B cell (primary cell): ENCODE results near the gene ADGRL2. TPM values are rescaled to one million over a fixed set of nuclear protein-coding genes. Genes with fewer than 3 reads are reported as not detected.

Source experiments
- ATAC-seq: fragments of 200-7000 bp; cut with Tn5 transposase; one replicate; pipeline ENCODE4 v1.10.0; 2021; ENCODE audit warnings: low read depth, mild to moderate bottlenecking, moderate number of reproducible peaks, moderate library complexity
- CTCF ChIA-PET: fragments of 350-600 bp; sonication (Branson Sonifier 250); formaldehyde crosslinking; loops from one replicate; lab custom pipeline; 2021; ENCODE audit warnings: antibody characterized with exemption, inconsistent platforms; lab: Charles Lee
- POLR2A ChIA-PET: fragments of 350-600 bp; sonication (Branson Sonifier 250); formaldehyde crosslinking; loops from one replicate; lab custom pipeline; 2021; ENCODE audit warnings: antibody characterized with exemption; lab: Charles Lee
- DNase-seq: peaks from one replicate; pipeline ENCODE4 v3.0.0; 2013
- H2AFZ ChIP-seq: 2 replicates; pipeline ENCODE4 v1.6.1; 2012; ENCODE audit warnings: mild to moderate bottlenecking, low read depth, low read length; ENCODE audit not compliant: insufficient read depth, poor library complexity, severe bottlenecking
- H3K27ac ChIP-seq, 2 donors: 1 replicate in 1 of 2; 2 replicates in 1 of 2; pipeline ENCODE4 v1.5.1; 2012 to 2013; ENCODE audit warnings: low read length in 2 of 2, mild to moderate bottlenecking in 2 of 2, moderate library complexity in 1 of 2
- H3K27me3 ChIP-seq, 4 experiments: fragments of 200-600 bp in 1 of 4; sonication (generic) in 1 of 4; replicated peaks in 1 of 4; 1 replicate in 2 of 4; 2 replicates in 2 of 4; pipeline versions ENCODE4 v1.6.1 to v1.7.0; 2013 to 2016; ENCODE audit warnings: low read length in 3 of 4, mild to moderate bottlenecking in 2 of 4, mixed read lengths in 1 of 4, moderate library complexity in 1 of 4; ENCODE audit not compliant: insufficient read depth in 4 of 4, control insufficient read depth in 3 of 4; ENCODE audit errors: control extremely low read depth in 1 of 4
- H3K36me3 ChIP-seq, 2 experiments: replicated peaks in 1 of 2; 1 replicate in 1 of 2; 2 replicates in 1 of 2; pipeline versions ENCODE4 v1.6.1 to v1.7.1; 2013; ENCODE audit warnings: low read length in 1 of 2; ENCODE audit not compliant: insufficient read depth in 2 of 2, control insufficient read depth in 1 of 2; ENCODE audit errors: control extremely low read depth in 1 of 2, extremely low read depth in 1 of 2
- H3K4me1 ChIP-seq, 2 donors: fragments of 200-600 bp in 1 of 2; sonication (generic) in 1 of 2; 1 replicate in 1 of 2; 2 replicates in 1 of 2; pipeline versions ENCODE4 v1.5.1 to v1.6.1; 2013 to 2017; ENCODE audit warnings: low read length in 2 of 2; ENCODE audit not compliant: control insufficient read depth in 2 of 2, insufficient read depth in 2 of 2
- H3K4me2 ChIP-seq: replicated peaks from 2 replicates; pipeline ENCODE3; 2012; ENCODE audit warnings: mild to moderate bottlenecking, low read depth, low read length; ENCODE audit not compliant: poor library complexity, severe bottlenecking
- H3K4me3 ChIP-seq, 5 experiments: fragments of 200-600 bp in 1 of 5; sonication (generic) in 1 of 5; 1 replicate in 3 of 5; 2 replicates in 2 of 5; pipeline versions ENCODE4 v1.5.1 to v1.7.0; 2011 to 2016; ENCODE audit warnings: low read length in 4 of 5, mild to moderate bottlenecking in 4 of 5, low read depth in 2 of 5, control low read depth in 1 of 5, moderate library complexity in 1 of 5; ENCODE audit not compliant: insufficient read depth in 1 of 5; ENCODE audit errors: control extremely low read depth in 1 of 5, extremely low read depth in 1 of 5
- H3K79me2 ChIP-seq: fragments of 200-600 bp; sonication (generic); one replicate; pipeline ENCODE4 v1.6.0; 2016; ENCODE audit warnings: low read length; ENCODE audit not compliant: control insufficient read depth, insufficient read depth
- H3K9ac ChIP-seq: fragments of 200-600 bp; sonication (generic); 2 replicates; pipeline ENCODE4 v1.6.1; 2017; ENCODE audit warnings: mild to moderate bottlenecking, low read length, moderate library complexity
- H3K9me3 ChIP-seq, 3 donors: one replicate each; pipeline versions ENCODE4 v1.6.1 to v1.7.1; 2013; ENCODE audit warnings: low read length in 2 of 3; ENCODE audit not compliant: control insufficient read depth in 2 of 3, insufficient read depth in 1 of 3; ENCODE audit errors: control extremely low read depth in 1 of 3
- H4K20me1 ChIP-seq: 2 replicates; pipeline ENCODE4 v1.6.0; 2012; ENCODE audit warnings: mild to moderate bottlenecking, low read length; ENCODE audit not compliant: insufficient read depth, control insufficient read depth, poor library complexity, severe bottlenecking
- H3K27ac Mint-ChIP-seq: one replicate; pipeline ENCODE4 v1.8.0; 2021; ENCODE audit warnings: mixed read lengths
- H3K27me3 Mint-ChIP-seq: one replicate; pipeline ENCODE4 v1.8.0; 2021; ENCODE audit warnings: mixed read lengths
- H3K4me1 Mint-ChIP-seq: one replicate; pipeline ENCODE4 v1.8.0; 2021; ENCODE audit warnings: mixed read lengths
- H3K4me3 Mint-ChIP-seq: one replicate; pipeline ENCODE4 v1.8.0; 2021; ENCODE audit warnings: mixed read lengths
- H3K9me3 Mint-ChIP-seq: one replicate; pipeline ENCODE4 v1.8.0; 2022; ENCODE audit warnings: mixed read lengths; ENCODE audit not compliant: insufficient read depth
- CTCF ChIP-seq: fragments of 200-600 bp; IDR thresholded peaks from one replicate; pipeline ENCODE4 v1.8.0; 2022; ENCODE audit warnings: antibody characterized with exemption, mild to moderate bottlenecking
- EZH2 ChIP-seq: IDR thresholded peaks from 2 replicates; pipeline ENCODE4 v1.6.1; 2012; ENCODE audit warnings: borderline replicate concordance, low read depth, mild to moderate bottlenecking, moderate library complexity, low read length; ENCODE audit not compliant: insufficient read depth, poor library complexity, severe bottlenecking
- WGBS: methylation state at CpG from one replicate; pipeline ENCODE4 v1.1.5; 2013; ENCODE audit warnings: missing lambda C conversion rate; ENCODE audit not compliant: insufficient coverage; 5-methylcytosine and 5-hydroxymethylcytosine counted together
- intact Hi-C: fragments of 100-400 bp; cut with micrococcal nuclease; formaldehyde crosslinking; loops from one replicate; pipeline ENCODE4 v1.10.0; 2022
- polyA plus RNA-seq: library from polyadenylated mRNA; depleted of rRNA; stranded (reverse); fragments of >200 nt; gene quantifications from 2 replicates; pipeline ENCODE4 v1.2.3, GENCODE V29; 2012
- total RNA-seq, 2 donors: library from RNA; stranded (reverse); fragments of 120-200 nt in 1 of 2; gene quantifications; 1 replicate in 1 of 2; 2 replicates in 1 of 2; pipeline versions ENCODE4 v1.2.3 to v1.2.4, GENCODE V29; 2013 to 2022

ADGRL2 gene
- total and polyA plus RNA-seq, 2 donors (not counting 1 experiment from before 2014, with no cell fraction given), result not detected

GRCh38 chr1:82000221-82000620 lies 199.5 kb downstream of the ADGRL2 start:
- H3K9me3 Mint-ChIP-seq, result no peaks in the 10 kb centered on the region
- 92% methylated on average over 2 of the region's 2 CpGs for whole genome bisulfite sequencing
- POLR2A ChIA-PET, result no interaction called here
- no peak for ATAC-seq
- Histone ChIP-seq H3K9me3 (no peaks in the 10 kb centered on the region), H2AFZ (no peak overlapping the region), H4K20me1 (no peaks in the 10 kb centered on the region), H3K27me3 (no peaks in the 10 kb centered on the region), H3K4me2 (no peak overlapping the region), H3K36me3 (no peaks in the 10 kb centered on the region), H3K27ac (no peak overlapping the region), H3K79me2 (no peaks in the 10 kb centered on the region), H3K4me1 (no peaks in the 10 kb centered on the region), H3K4me3 (no peak overlapping the region), H3K9ac (no peak overlapping the region)
- TF ChIP-seq CTCF (no peak), EZH2 (no peak)
- H3K4me1 Mint-ChIP-seq, result no peaks in the 10 kb centered on the region
- no peaks in the 10 kb centered on the region for H3K27me3 Mint-ChIP-seq
- no peak overlapping the region for H3K4me3 Mint-ChIP-seq
- H3K27ac Mint-ChIP-seq, result no peak overlapping the region
- CTCF ChIA-PET, result no interaction called here
- DNase-seq, result no peak
- intact Hi-C loops, result no loop called here

- Histone ChIP-seq H3K36me3 (no peaks in the 10 kb centered on the region), H3K4me1 (no peaks in the 10 kb centered on the region), H2AFZ (no peak overlapping the region), H3K79me2 (no peaks in the 10 kb centered on the region), H3K27ac (no peak overlapping the region), H4K20me1 (no peaks in the 10 kb centered on the region), H3K9ac (no peak overlapping the region), H3K27me3 (no peaks in the 10 kb centered on the region), H3K4me2 (no peak overlapping the region), H3K4me3 (no peak overlapping the region), H3K9me3 (no peaks in the 10 kb centered on the region)
- ChIA-PET POLR2A (no interaction called here), CTCF (no interaction called here)
- Mint-ChIP-seq H3K27me3 (no peaks in the 10 kb centered on the region), H3K4me1 (no peaks in the 10 kb centered on the region), H3K9me3 (no peaks in the 10 kb centered on the region), H3K27ac (no peak overlapping the region), H3K4me3 (no peak overlapping the region)
- DNase-seq (no peak), ATAC-seq (no peak)
- intact Hi-C loops, result no loop called here
- TF ChIP-seq CTCF (no peak), EZH2 (no peak)
- 92% methylated on average over 2 of the region's 4 CpGs for WGBS
Observed at GRCh38 chr1:82001345-82001744, 200.6 kb downstream of the ADGRL2 start.
